Astrocyte of the spinal cord (primary cell): ENCODE data around the gene PRAMEF9.

Source experiments
- DNase-seq: peaks from one replicate; pipeline ENCODE4 v3.0.0; 2011; ENCODE audit warnings: low read depth, low spot score
- H3K4me3 ChIP-seq: 2 replicates; pipeline ENCODE4 v1.5.1; 2011; ENCODE audit warnings: low read depth, mild to moderate bottlenecking, low read length, moderate library complexity
- in situ Hi-C: cut with HindIII; loops from 2 replicates; pipeline ENCODE4 v1.10.0; 2017; ENCODE audit warnings: low sequenced_read_pairs
- TF ChIP-seq, protein P1 (sequence below): IDR thresholded peaks from 2 replicates; pipeline ENCODE4 v1.5.1; 2012; ENCODE audit warnings: low read depth, mild to moderate bottlenecking, low read length, inconsistent platforms

PRAMEF9 gene

DNA sequence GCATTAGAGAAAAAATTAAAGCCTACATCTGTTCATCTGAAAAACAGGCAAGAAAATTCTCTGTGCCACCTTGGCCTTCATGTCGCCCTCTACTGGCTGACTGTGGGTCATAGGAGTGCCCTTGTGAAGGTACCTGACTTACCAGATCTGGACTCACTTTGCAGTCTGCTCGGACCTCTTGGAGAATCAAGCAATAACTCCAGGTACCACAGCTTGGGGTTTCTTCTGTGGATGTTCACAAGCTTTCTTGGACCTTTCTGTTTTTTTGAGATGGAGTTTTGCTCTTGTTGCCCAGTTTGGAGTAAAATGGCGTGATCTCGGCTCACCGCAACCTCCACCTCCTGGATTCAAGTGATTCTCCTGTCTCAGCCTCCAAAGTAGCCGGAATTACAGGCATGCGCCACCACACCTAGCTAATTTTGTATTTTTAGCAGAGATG lies 56.7 kb downstream of the PRAMEF9 start:
- TF ChIP-seq, protein P1, sequence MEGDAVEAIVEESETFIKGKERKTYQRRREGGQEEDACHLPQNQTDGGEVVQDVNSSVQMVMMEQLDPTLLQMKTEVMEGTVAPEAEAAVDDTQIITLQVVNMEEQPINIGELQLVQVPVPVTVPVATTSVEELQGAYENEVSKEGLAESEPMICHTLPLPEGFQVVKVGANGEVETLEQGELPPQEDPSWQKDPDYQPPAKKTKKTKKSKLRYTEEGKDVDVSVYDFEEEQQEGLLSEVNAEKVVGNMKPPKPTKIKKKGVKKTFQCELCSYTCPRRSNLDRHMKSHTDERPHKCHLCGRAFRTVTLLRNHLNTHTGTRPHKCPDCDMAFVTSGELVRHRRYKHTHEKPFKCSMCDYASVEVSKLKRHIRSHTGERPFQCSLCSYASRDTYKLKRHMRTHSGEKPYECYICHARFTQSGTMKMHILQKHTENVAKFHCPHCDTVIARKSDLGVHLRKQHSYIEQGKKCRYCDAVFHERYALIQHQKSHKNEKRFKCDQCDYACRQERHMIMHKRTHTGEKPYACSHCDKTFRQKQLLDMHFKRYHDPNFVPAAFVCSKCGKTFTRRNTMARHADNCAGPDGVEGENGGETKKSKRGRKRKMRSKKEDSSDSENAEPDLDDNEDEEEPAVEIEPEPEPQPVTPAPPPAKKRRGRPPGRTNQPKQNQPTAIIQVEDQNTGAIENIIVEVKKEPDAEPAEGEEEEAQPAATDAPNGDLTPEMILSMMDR = no peak
- no peak for DNase-seq
- H3K4me3 ChIP-seq = no peak overlapping the region
- in situ Hi-C loops = no loop called here
